Hepatocyte (in vitro differentiated cells): ENCODE results near the gene KRTAP5-4. TPM values are rescaled to one million over a fixed set of nuclear protein-coding genes. Genes with fewer than 3 reads are reported as not detected.
"Not testable (repeated sequence)": the region's sequence is repeated elsewhere in the genome, so short reads cannot be mapped to it uniquely, and the experiment has no call there.

Experiments
- DNase-seq: peaks from one replicate; pipeline ENCODE4 v3.0.0-alpha.2; 2016; ENCODE audit warnings: low spot score
- H2AFZ ChIP-seq: fragments of 200-600 bp; sonication (generic); 2 replicates; pipeline ENCODE4 v1.6.0; 2016; ENCODE audit warnings: antibody characterized with exemption, mild to moderate bottlenecking
- H3K27ac ChIP-seq: fragments of 200-600 bp; sonication (generic); 2 replicates; pipeline ENCODE4 v1.5.1; 2016; ENCODE audit warnings: mild to moderate bottlenecking
- H3K27me3 ChIP-seq: fragments of 200-600 bp; sonication (generic); 2 replicates; pipeline ENCODE4 v1.6.1; 2016
- H3K36me3 ChIP-seq: fragments of 200-600 bp; sonication (generic); replicated peaks from 2 replicates; pipeline ENCODE4 v1.5.1; 2016; ENCODE audit warnings: low read depth; ENCODE audit not compliant: insufficient read depth
- H3K4me1 ChIP-seq: fragments of 200-600 bp; sonication (generic); 2 replicates; pipeline ENCODE4 v1.5.1; 2016; ENCODE audit warnings: mild to moderate bottlenecking, moderate library complexity; ENCODE audit not compliant: insufficient read depth
- H3K4me2 ChIP-seq: fragments of 200-600 bp; sonication (generic); 2 replicates; pipeline ENCODE4 v1.6.0; 2016
- H3K4me3 ChIP-seq: fragments of 200-600 bp; sonication (generic); 2 replicates; pipeline ENCODE4 v1.5.1; 2016; ENCODE audit warnings: mild to moderate bottlenecking
- H3K79me2 ChIP-seq: fragments of 200-600 bp; sonication (generic); 2 replicates; pipeline ENCODE4 v1.6.0; 2017; ENCODE audit warnings: mild to moderate bottlenecking
- H3K9me2 ChIP-seq: fragments of 200-600 bp; sonication (generic); replicated peaks from 2 replicates; pipeline ENCODE4 v1.6.0; 2017; ENCODE audit warnings: mild to moderate bottlenecking; ENCODE audit not compliant: insufficient read depth
- H3K9me3 ChIP-seq: fragments of 200-600 bp; sonication (generic); 2 replicates; pipeline ENCODE4 v1.5.1; 2016; ENCODE audit warnings: low read depth, mild to moderate bottlenecking
- H4K20me1 ChIP-seq: fragments of 200-600 bp; sonication (generic); 2 replicates; pipeline ENCODE4 v1.6.0; 2016; ENCODE audit warnings: mild to moderate bottlenecking; ENCODE audit not compliant: insufficient read depth, poor library complexity, severe bottlenecking
- CTCF ChIP-seq: fragments of 200-600 bp; sonication (generic); IDR thresholded peaks from 2 replicates; pipeline ENCODE4 v1.5.1; 2016; ENCODE audit warnings: antibody characterized with exemption, mild to moderate bottlenecking; ENCODE audit not compliant: poor library complexity
- EZH2 ChIP-seq: fragments of 200-600 bp; sonication (generic); IDR thresholded peaks from 2 replicates; pipeline ENCODE4 v1.6.1; 2016; ENCODE audit warnings: antibody characterized with exemption, mild to moderate bottlenecking, borderline replicate concordance
- EZH2phosphoT487 ChIP-seq: fragments of 200-600 bp; sonication (generic); IDR thresholded peaks from one replicate; pipeline ENCODE4 v1.6.1; 2018; ENCODE audit warnings: antibody characterized with exemption, mild to moderate bottlenecking, low read depth, moderate library complexity; ENCODE audit not compliant: unreplicated experiment, severe bottlenecking
- WGBS: methylation state at CpG from one replicate; pipeline ENCODE4 v1.1.6; 2016; ENCODE audit warnings: low lambda C conversion rate; ENCODE audit errors: missing lambda C conversion rate; 5-methylcytosine and 5-hydroxymethylcytosine counted together
- polyA plus RNA-seq: library from polyadenylated mRNA; unstranded; fragments of >200 nt; fragmentation: Nextera tagmentation; extraction: Ambion mirVana; gene quantifications from 2 replicates; pipeline ENCODE4 v1.2.1, GENCODE V29; 2016
- total RNA-seq: library from RNA; depleted of rRNA; stranded (reverse); fragments of >200 nt; gene quantifications from 2 replicates; pipeline ENCODE4 v1.2.3, GENCODE V29; 2014

The KRTAP5-4 gene
- total and polyA plus RNA-seq, 2 experiments from 2014 or later, result not detected

- no peak overlapping the region for H2AFZ ChIP-seq
- TF ChIP-seq EZH2phosphoT487, result no peak
- no peak for TF ChIP-seq CTCF
- no peak for TF ChIP-seq EZH2
- H3K36me3 ChIP-seq, result no peaks in the 10 kb centered on the region
- H3K9me2 ChIP-seq, result no peaks in the 10 kb centered on the region
- WGBS, result 88% methylated on average over 9 of the region's 9 CpGs
- no peaks in the 10 kb centered on the region for H3K27me3 ChIP-seq
- no peak for DNase-seq
- H3K4me1 ChIP-seq, result no peaks in the 10 kb centered on the region
- H3K9me3 ChIP-seq, result no peaks in the 10 kb centered on the region
- no peaks in the 10 kb centered on the region for H3K79me2 ChIP-seq
- no peaks in the 10 kb centered on the region for H4K20me1 ChIP-seq
- no peak overlapping the region for H3K4me3 ChIP-seq
- H3K27ac ChIP-seq, result no peak overlapping the region
- no peak overlapping the region for H3K4me2 ChIP-seq
These were observed 40.0 kb downstream of the KRTAP5-4 start for GRCh38 chr11:1581976-1582375.

DNA sequence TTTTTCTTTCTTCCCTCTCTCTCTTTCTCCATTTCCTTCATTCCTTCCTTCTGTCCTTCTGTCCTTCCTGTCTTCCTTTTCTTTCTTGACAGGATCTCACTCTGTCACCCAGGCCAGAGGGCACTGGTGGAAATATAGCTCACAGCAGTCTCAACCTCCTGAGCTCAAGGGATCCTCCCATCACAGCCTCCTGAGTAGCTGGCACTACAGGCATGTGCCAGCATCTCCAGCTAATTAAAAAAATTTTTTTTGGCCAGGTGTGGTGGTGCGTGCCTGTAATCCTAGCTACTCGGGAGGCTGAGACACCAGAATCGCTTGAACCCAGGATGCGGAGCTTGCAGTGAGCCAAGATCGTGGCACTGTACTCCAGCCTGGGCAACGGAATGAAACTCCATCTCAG, 45.1 kb downstream of the KRTAP5-4 start:
- Histone ChIP-seq H3K9me3 (no peaks in the 10 kb centered on the region), H3K27me3 (peaks cover 20% of the 10 kb centered on the region), H3K4me2 (no peak overlapping the region), H3K27ac (no peak overlapping the region), H3K36me3 (no peaks in the 10 kb centered on the region), H3K4me1 (peaks cover 8% of the 10 kb centered on the region), H3K79me2 (no peaks in the 10 kb centered on the region), H3K4me3 (no peak overlapping the region), H4K20me1 (no peaks in the 10 kb centered on the region), H2AFZ (no peak overlapping the region), H3K9me2 (no peaks in the 10 kb centered on the region)
- TF ChIP-seq CTCF (no peak), EZH2 (no peak), EZH2phosphoT487 (no peak)
- DNase-seq, result no peak
- 88% methylated on average over 6 of the region's 6 CpGs for WGBS

GRCh38 chr11:1575756-1576155, 46.2 kb downstream of the KRTAP5-4 start:
- H3K4me3 ChIP-seq, H4K20me1 ChIP-seq, H3K4me2 ChIP-seq, H2AFZ ChIP-seq, H3K27ac ChIP-seq, H3K79me2 ChIP-seq, H3K9me3 ChIP-seq, H3K4me1 ChIP-seq, DNase-seq, H3K36me3 ChIP-seq, H3K9me2 ChIP-seq: not testable (repeated sequence)
- WGBS, result 89% methylated on average over 16 of the region's 16 CpGs
- H3K27me3 ChIP-seq, result peaks cover 20% of the 10 kb centered on the region

DNA sequence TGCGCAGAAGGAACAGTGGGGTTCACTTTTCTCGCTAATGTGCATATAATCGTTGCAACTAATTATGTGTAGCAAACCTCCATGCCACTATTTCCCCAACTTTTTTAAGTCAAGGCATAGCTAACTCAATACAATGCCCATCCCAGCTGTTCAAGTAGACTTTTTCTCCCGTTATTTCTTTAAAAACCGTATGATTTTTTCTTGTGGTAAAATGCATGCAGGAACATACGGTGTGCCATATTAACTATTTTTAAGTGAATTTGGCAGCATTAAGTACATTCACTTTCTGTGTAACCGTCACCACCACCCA, 47.0 kb downstream of the KRTAP5-4 start:
- Histone ChIP-seq H3K9me3 (no peaks in the 10 kb centered on the region), H4K20me1 (peaks cover 8% of the 10 kb centered on the region), H3K9me2 (no peaks in the 10 kb centered on the region), H3K4me1 (peaks cover 13% of the 10 kb centered on the region), H3K36me3 (no peaks in the 10 kb centered on the region), H3K79me2 (peaks cover 12% of the 10 kb centered on the region), H2AFZ (no peak overlapping the region), H3K27ac (no peak overlapping the region), H3K4me2 (peak overlapping the region; percentile 98), H3K27me3 (peaks cover 20% of the 10 kb centered on the region), H3K4me3 (no peak overlapping the region)
- WGBS, result 31% methylated on average over 7 of the region's 7 CpGs
- TF ChIP-seq EZH2phosphoT487, result no peak
- TF ChIP-seq CTCF, result no peak
- TF ChIP-seq EZH2, result no peak
- no peak for DNase-seq
